Raji (cell line): Measurements from ENCODE around the gene GPC6.

Experiments
- POLR2A ChIP-seq: IDR thresholded peaks from 2 replicates; pipeline ENCODE4 v1.6.1; 2011; ENCODE audit warnings: low read depth, low read length, control low read depth; ENCODE audit not compliant: insufficient read depth

GPC6 gene

DNA sequence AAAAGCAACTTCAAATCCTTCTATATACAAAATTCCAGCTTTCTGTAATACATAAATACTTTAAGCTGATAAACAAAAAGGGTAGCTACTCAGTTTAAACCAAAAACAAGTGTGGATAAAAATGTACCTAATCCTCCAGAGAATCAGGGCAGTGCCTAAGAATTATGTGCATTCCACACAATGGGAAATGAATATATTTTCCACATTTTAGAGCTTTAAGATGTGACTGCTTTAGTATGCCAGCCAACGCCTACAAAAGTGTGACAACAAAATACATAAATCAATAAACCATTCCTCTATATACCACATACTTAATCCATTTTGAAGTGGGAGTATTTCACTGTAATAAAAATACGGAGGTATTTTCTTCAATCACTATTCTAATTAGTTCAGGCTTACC is 977.6 kb downstream of the GPC6 start:
- TF ChIP-seq POLR2A = no peak

DNA sequence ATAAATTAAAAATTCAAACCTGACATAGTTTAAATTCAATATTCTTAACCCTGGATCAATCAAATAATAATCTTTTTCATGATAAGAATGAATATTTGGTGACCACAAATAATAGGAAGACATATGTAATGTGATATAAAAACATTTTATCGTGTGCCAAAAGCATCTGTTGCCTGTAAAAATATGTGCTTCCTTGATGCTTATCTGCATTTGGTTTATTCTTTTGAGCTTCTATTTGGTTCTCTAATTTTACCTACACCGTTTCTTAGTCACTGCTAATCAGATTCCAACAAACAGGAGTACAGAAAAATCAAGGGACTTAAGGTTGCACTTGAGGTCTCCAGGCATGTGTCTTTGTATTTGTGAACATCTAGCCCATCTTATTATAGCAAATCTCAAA is 978.3 kb downstream of the GPC6 start:
- TF ChIP-seq POLR2A = no peak

DNA sequence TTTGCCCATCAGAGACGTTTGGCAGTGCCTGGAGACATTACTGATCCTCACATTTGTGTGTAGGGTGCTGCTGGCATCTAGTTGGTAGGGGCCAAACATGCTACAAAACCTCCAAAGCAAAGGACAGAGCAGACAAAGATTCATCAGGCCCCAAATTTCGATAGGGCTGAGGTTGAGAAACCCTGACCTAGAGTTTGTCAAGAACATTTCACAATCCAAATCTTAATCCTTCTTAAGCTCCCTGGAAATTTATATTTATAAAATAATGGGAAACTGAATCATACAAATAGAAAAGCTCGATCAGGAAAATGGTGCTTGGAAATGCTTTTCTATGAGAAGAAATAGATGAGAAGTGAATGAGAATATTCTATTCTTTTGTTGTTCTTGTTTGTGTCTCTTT is 979.3 kb downstream of the GPC6 start:
- TF ChIP-seq POLR2A = no peak

DNA sequence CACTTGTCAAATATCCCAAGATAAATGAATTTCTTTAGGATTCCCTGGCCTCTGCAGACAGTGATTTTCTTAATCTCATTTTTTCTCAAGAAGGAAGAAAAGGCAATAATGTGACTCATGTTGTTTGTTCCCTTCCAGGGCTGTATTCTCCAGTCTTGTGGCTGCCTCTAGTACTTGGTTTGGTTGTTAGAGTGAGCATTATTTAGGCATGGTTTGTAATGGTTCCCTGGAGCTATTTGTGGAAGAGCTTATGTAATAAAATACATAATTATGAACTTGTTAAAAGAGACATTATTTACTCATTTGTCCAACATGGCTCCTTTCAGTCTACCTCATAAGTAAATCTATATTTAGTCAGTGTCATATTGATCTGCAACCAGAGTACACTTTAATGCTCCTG is 982.5 kb downstream of the GPC6 start:
- no peak for TF ChIP-seq POLR2A

DNA sequence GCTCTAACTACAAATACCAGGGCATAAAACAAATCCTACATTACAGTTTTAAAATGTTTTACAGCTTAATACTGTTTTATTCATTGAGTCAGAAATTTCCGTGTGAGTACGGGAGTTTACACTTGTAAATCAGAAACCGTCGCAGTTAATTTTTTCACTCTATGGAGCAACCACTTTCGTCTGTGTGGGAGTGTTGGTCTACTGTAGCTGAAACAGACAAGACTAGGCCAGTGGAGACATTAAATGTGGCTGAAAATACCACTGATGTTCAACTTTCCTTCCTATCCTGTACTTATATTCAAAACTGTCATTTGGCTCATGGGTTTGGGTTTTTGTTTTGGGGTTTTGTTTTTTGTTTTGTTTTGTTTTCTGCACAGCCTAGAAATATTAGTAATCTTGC is 984.2 kb downstream of the GPC6 start:
- TF ChIP-seq POLR2A = no peak

DNA sequence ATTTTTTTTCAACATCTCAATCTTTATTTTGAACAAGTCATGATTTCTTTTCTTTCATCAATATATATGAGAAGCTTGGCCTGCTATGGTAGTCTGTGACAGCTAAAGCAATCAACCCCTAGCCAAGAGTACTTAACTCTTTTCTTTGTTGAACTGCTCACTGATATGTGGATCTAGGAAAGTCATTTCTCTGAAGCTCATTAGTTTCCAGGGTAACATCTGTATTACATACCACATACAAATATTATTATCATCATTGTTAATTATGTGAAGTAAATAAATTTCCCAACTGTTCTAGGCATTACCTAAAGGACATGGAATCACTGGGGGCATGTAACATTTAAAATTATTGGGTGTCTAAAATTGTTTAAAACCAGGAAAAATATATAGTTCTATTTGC is 985.6 kb downstream of the GPC6 start:
- no peak for TF ChIP-seq POLR2A

DNA sequence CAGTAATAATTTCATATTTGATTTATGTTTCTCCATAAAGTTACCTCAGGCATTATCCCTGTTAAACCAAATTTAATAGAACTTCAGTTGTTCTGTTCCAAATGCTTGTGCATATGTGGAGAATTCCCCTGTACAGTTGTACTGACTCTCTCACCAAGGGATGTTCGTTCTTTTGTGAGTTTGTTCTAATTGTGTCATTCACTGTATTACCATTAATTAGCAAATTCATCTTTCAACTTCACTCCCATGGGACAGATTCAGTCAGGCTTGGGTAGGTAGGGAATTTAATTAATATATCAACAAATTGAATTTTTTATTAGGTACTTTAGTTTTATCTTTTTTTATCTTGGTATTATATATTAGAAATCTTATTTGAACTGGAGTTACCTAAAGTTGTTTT is 987.5 kb downstream of the GPC6 start:
- no peak for TF ChIP-seq POLR2A

DNA sequence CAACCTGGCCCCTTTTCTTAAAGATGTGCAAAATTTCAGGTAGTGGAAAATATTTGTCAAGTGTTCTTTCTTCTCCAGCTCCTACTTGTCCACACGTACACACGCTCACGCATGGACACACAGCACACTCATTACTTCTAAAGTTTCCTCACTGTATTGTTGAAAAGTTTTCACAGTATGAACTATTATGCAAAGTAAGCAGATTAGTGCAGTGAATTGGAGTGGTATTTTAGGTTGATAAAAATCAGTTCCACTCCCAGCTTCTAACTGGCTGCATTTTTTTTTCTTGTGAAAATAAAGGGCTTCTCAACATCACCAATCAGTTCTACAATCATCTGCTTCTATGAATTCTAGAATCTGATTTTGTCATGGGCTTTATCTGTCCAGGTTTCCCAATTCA is 988.4 kb downstream of the GPC6 start:
- no peak for TF ChIP-seq POLR2A

DNA sequence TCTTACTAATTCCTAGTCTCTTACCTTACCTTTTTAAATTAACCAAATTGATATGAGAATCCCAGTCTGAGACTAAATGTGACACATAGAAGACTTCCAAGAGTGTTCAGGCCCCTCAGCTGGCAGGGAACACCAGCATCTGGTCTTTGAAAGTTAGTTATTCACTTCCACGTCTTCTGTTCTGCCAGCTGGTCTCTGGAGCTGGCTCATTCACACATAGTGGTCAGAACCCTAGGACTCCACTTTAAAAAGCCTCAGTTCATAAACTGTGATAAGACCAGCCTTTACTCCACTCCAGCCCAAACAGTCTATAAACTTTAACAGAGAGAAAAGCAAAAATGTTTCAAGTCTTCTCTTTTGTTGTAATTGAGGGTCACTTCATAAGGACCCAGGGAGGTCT is 989.9 kb downstream of the GPC6 start:
- no peak for TF ChIP-seq POLR2A

DNA sequence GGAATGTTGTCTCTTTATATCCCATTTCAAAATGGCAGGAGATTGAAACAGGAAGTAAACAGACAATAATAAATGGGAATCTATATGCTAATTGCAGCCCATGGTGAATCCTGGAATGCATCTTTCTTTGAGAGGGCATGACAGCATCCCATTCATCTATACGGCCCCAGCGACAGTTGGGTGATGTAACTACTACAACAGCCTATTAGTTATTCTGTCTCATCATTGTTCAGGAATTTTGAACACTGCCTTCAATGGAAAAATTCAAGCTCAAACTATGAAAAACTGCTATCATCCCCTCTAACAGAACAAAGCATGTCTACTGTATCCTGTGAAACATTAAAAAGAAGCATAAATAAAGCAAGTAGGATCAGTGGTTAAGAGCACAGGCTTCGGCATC is 990.8 kb downstream of the GPC6 start:
- TF ChIP-seq POLR2A = no peak

DNA sequence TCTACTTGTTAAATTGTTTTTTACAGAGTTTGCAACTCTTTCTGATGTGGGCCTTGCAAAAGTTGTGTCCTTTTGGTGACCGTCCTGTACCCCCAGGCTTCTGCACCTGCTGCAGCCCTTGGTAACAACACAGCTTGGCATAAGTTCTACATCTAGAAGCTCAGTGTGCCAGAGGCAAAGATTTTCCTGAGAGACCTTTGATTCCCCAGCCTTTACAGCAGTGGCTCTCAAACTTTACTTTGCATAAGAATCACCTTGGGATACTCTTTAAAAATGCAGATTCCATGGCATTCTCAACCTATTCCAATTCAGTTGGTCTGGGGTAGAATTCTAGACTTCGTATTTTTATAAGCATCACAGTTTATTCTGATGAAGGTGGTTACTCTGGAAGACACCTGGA is 991.9 kb downstream of the GPC6 start:
- no peak for TF ChIP-seq POLR2A

DNA sequence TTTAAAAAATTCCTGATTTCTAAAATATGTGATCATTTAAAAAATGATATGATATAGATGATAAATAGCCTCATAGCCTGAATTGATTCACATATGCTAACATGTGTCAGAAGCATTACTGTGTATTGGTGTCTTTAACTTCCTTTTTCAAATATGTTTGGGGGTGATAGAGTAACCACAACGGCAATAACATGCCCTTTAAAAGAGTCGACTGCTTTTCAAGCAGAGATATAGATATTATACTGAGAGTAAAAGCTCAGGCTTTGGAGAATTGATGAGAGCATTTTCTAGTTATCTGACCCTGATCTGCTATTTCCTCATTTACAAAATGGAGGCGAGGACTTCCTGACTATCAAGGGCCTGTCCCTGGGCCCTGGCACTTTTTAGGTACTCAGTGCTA is 992.3 kb downstream of the GPC6 start:
- no peak for TF ChIP-seq POLR2A

DNA sequence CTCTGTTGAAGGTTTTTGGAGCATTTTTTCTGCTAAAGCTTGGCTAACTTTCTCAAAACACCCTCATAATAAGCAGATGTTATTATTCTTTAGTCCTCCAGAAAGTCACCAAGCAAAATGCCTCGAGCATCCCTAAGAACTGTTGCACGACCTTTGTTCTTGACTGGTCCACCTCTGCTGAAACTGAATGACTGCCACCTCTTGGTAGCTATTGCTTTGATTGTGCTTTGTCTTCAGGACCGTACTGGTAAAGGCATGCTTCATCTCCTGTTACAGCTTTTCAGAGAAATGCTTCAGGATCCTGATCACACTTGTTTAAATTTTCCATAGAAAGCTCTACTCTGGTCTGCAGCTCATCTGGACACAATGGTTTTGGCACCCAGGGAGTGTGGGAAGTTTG is 998.1 kb downstream of the GPC6 start:
- no peak for TF ChIP-seq POLR2A

DNA sequence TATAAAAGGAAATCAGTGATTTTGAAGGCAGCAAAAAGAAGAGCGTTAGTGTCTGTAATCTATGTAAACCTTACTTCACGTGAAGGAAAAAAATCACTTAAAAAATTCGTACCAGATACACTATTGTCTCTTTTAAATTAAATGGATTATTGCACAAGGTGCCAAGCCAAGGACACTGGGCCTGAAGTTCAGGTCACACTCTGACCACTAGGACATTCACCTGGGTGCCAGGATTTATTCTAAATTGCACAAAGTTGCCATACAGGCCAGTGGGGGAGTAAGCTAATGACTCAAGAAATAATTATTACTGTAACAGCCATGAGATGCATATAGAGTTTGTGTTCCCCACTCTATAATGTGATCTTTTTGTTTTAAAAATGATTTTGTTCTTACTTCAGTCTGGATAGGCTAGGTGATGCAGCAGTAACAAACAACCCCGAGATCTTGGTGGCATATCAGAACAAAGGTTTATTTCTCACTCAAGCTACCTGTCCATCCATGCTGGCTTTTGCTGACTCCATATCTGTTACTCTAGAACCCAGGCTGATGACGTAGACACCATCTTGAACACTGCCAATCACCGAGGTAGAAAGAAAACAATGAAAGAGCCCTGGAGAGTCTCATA is 1000.8 kb downstream of the GPC6 start:
- TF ChIP-seq POLR2A = no peak

DNA sequence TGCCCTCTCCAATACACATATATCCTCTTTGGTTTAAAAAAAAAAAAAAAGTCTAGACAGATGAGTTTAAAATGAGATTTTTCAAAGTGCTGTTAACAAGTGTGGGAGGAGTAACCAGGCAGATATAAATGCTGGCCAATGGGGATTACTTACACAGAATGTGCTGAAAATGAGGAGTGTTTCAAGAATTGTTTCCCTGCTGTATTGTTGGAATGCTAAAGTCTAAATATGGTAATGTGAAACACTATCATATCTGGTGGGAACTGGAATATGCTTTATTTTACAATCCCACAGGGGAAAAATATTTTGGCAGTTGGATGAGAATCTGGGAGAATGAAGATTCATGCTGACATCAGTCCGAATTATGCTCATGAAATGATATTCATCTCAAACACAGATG is 1002.2 kb downstream of the GPC6 start:
- no peak for TF ChIP-seq POLR2A

DNA sequence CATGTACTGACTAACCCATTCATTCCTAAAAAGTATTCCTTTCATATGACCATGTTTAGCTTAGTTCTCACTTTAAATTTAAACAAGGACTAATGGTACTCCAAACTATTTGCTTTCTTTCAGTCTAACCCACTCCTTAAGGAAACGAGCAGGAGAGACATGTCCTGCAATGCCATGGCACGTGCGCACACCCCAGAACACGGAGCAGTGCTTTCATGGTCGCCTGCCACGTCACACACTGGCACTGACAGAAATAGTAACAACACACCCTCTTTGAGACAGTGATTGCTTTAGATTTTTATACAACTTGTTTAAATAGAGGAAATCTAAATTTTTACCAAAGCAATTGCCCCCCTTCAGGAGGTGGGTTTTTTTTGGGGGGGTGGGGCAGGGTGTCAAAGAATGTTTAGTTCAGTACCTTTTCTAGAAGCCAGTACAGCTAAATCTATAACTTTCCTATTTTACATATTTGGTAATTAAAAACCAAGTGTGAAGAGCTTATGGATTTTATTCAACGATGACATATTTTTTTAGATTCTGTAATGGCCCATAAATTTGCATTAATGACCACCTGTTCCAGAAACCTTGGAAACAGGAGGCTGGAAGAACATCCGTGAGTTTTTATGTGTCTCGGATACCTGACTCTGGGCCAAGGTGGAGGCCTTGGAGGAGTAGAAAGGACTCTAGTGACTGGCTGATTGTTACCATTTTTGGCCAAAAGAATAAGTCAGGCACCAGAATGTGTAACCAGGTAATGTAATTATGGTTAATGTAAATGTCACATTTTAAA is 1005.7 kb downstream of the GPC6 start:
- TF ChIP-seq POLR2A = no peak

DNA sequence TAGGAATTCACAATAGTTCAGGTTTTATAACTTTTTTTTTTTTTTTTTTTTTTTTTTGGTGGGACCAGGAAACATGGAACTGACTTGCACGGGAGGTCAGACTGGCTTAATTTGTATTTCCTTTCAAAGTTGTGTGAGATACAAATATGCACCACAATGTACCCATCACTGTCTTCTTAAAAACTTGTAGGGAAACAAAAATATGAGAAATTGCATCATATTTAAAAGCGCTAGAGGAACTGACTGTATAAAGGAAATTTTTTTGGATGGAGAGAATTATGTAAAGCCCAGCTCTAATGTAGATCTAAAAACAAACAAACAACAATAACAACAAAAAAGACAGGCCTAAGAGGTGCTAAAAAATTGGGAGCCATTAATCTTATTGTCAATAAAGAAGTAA is 1006.3 kb downstream of the GPC6 start:
- TF ChIP-seq POLR2A = no peak
